ENCODE results near the gene ACSL1.

DNA sequence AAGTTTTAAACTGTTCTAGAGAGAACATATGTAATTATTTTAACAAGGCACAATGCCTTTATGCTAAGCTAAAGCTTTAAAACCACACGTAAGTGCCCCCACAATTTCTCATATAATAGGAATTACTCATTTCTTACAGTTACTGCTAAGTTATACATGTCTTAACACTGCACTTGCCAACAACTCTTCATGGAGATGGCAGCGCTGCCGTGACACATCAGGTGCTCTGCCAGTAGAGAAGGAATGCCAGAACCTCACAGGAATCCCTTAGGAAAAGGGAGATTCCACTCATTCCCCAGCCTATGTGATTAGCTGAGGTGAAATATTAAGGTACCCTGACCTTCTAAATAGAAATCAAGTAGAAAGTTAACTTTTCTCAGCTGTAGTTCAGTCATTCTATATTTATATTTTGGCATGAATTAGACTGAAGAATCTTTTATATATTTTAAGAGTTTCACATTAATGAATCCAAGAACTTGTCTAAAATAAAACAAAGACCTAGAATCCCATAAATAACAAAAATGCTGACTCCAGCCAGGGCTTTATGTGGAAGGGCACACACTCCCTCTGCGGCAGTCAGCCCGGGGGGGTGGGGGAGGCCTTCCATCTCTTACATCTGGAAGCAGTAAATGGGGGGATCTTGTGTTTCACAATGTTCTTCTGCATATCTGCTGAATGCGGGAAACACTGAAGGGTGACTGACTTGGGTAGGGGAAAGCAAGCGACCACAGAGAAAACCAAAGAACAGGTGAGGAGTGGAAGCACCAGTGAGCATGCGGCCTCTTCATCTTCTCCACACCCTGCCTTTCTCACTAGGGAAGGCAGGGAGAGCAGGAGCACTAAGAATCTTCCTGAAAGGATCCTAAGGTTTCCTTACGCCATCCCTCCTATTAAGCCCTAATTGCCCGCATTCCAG, 23.7 kb downstream of the ACSL1 start:
- TF ChIP-seq, protein P1, sequence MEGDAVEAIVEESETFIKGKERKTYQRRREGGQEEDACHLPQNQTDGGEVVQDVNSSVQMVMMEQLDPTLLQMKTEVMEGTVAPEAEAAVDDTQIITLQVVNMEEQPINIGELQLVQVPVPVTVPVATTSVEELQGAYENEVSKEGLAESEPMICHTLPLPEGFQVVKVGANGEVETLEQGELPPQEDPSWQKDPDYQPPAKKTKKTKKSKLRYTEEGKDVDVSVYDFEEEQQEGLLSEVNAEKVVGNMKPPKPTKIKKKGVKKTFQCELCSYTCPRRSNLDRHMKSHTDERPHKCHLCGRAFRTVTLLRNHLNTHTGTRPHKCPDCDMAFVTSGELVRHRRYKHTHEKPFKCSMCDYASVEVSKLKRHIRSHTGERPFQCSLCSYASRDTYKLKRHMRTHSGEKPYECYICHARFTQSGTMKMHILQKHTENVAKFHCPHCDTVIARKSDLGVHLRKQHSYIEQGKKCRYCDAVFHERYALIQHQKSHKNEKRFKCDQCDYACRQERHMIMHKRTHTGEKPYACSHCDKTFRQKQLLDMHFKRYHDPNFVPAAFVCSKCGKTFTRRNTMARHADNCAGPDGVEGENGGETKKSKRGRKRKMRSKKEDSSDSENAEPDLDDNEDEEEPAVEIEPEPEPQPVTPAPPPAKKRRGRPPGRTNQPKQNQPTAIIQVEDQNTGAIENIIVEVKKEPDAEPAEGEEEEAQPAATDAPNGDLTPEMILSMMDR (IDR thresholded peaks at IDR 0.05), result no peak
- no peak for TF ChIP-seq POLR2A (IDR thresholded peaks at IDR 0.05)

Data from uterus (tissue), 2 donors.